ENCODE data around the gene TMEM182.

GRCh38 chr2:102852867-102853266 is 91.0 kb downstream of the TMEM182 start:
- no peak for TF ChIP-seq FOXM1 (IDR thresholded peaks at IDR 0.05; ENCODE audit: borderline replicate concordance)
- no peak for TF ChIP-seq FOXK2 (IDR thresholded peaks at IDR 0.05)
